HCEC 1CT (cell line): ENCODE results near the gene DNMT1.
"Not testable (repeated sequence)": the region's sequence is repeated elsewhere in the genome, so short reads cannot be mapped to it uniquely, and the experiment has no call there.

Source experiments
- DNase-seq: peaks from one replicate; pipeline ENCODE4 v3.0.0-alpha.2; 2017

DNMT1 gene

DNA sequence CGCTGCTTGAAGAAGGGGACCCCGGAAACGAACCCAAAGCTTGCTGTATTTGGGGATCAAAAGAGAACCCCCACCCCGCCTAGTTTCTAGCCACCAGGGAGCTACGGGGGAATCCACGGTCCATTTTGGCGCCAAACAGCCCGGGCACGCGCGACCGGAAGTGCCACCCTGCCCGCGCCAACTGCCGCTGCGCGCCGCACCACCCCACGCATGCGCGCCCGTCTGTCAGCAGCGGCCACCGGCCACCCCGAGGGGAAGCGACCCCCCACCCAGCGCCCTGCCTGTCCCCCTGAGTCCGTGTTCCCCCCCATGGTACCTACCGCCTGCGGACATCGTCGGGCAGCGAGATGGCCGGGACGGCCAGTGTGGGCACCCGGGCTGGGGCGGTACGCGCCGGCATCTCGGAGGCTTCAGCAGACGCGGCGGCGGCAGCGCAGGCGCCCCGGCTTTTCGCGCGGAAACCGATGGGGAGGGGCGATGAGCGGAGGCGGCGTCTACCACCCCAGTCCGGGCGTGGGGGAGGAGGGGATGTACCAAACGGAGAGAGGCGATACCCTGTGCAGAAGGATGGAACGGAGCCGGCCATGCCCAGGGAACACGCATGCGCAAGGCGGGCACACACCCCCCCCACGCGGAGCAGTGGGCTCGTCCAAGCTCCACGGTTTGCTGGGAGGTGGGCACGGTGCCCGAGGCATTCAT, at the start of gene DNMT1:
Gene DNMT1 (minus strand): TSS at position 454 of the 699 bp plus-strand sequence. CDS start 54 bp downstream, at position 400.
- DNase-seq: peak; percentile 98

GRCh38 chr19:10243606-10244005, 48.9 kb upstream of the DNMT1 start:
- no peak for DNase-seq

- DNase-seq: not testable (repeated sequence)
Observed at GRCh38 chr19:10241826-10242449, 47.2 kb upstream of the DNMT1 start.

DNA sequence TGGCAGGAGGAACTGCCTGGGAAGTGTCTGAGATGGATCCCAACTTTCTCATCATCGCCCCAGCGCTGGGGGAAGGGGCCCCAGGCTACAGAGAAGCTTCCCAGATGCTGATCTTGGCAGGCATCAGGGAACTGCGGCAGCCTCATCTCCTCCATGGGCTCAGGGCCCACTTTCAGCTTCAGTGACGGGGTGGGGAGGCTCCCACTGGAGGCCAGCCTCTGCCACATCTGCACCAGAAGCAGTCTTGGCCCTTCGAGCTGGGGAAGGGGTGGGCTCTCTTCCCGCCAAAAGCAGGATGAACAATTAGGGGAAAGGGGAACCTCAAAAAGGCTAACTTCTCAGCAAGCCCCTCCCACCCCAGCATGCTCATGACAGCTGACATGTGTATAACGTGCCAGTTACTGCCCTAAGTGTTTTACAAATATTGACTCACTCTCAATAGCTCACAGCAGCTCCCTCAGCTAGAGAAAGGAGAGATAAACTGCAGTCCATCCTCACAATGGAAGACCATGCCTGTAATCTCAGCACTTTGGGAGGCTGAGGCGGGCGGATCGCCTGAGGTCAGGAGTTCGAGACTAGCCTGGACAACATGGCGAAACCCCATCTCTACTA, 43.5 kb upstream of the DNMT1 start:
- peak; percentile 67 for DNase-seq

DNA sequence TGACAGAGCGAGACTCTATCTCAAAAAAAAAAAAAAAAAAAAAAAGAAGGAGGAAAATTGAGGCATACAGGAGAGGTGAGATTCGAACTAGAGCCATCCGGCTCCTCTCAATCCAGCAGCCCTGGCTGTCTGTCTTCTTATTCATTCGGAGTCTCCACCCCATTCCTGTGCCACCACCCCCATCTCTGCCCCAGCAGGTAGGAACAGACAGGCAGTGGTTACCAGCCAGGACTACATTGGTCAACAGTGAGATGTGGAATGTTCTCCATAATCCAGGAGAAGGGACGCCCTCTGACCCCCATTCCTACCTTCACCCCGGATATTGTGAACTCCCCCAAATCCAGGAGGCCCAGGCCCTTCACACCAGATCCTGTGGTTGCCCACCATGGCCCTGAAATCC, 42.9 kb upstream of the DNMT1 start:
- no peak for DNase-seq

DNA sequence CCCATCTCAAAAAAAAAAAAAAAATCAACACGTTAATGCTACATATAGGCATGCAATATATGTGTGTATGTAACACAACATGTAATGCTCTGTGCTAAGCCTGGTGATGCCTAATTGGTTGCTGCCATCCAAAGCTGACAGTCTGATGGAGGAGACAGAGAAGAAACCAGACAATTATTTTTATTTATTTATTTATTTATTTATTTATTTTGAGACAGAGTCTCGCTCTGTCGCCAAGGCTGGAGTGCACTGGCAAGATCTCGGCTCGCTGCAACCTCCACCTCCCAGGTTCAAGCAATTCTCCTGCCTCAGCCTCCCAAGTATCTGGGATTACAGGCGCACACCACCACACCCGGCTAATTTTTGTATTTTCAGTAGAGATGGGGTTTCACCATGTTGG, 40.7 kb upstream of the DNMT1 start:
- DNase-seq: not testable (repeated sequence)

DNA sequence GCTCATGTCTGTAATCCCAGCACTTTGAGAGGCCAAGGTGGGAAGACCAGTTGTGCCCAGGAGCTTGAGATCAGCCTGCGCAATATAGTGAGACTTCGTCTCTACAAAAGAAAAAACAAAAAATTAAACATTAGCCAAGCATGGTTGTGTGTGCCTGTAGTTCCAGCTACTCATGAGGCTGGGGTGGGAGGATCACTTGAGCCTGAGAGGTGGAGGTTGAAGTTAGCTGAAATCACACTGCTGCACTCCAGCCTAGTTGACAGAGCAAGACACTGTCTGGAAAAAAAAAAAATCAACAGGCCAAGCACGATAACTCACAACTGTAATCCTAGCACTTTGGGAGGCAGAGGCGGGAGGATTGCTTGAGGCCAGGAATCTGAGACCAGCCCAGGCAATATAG, 40.2 kb upstream of the DNMT1 start:
- no peak for DNase-seq

- DNase-seq: no peak
Observed at GRCh38 chr19:10233946-10234345, 39.2 kb upstream of the DNMT1 start.

- no peak for DNase-seq
Observed at GRCh38 chr19:10231612-10232228, 37.0 kb upstream of the DNMT1 start.

- DNase-seq: peak; percentile 58
Observed at GRCh38 chr19:10230861-10231611, 36.3 kb upstream of the DNMT1 start, which contains the start of gene S1PR2. TSS of gene S1PR2 (minus strand) at chr19:10231331. CDS start at chr19:10224905, 6,426 bp downstream.

DNA sequence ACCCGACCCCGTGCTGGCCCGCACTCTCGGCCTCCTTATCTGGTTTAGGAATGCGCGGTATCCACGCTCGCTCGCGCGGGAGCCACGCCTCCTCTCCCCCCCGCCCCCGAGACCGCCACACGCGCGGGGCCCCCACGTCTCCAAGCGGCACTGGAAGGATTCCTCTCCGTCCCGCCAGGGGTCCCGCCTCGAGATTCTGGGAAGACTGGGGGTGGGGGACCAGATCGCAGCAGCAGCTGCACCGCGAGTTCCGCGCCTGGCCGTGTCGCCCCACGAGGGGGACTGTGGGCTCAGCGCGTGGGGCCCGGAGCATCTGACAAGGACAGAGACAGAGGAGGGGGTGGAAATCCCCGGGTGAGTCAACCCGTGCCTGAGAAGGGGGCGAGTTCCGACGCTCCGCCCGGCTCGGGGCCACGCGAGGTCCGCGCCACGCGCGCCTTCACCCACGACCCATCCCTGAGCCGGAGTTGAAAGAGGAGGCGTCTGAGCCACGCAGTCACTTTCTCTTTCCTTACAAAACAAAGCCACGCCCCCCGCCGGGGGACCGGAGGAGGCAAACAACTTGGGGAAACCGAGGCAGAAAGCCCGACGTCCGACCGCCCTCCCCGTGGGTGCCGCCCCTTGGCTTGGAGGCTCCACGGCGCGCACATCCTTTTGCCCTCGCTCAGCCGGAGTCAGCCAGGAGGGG, 35.6 kb upstream of the DNMT1 start:
- DNase-seq: no peak

DNA sequence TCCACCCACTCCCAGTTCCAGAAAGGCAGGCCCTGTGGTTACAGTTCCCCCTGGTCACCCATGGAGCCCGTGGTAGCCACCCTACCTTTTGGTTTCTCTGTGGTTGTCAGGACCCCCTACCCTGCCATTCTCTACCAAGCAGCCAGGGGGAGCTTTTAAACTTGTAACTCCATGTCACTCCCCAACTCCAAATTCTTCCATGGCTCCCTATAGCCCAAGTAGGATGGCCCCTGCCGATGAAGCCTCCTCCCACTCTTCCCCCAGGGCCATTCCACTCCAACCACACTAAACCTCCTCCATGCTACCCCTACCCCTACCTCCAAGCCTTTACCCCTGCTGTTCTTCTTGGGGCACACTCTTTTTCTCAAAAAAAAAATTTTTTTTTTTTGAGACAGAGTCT, 34.2 kb upstream of the DNMT1 start:
- DNase-seq: peak; percentile 38

GRCh38 chr19:10228393-10228792, 33.6 kb upstream of the DNMT1 start:
- no peak for DNase-seq

DNA sequence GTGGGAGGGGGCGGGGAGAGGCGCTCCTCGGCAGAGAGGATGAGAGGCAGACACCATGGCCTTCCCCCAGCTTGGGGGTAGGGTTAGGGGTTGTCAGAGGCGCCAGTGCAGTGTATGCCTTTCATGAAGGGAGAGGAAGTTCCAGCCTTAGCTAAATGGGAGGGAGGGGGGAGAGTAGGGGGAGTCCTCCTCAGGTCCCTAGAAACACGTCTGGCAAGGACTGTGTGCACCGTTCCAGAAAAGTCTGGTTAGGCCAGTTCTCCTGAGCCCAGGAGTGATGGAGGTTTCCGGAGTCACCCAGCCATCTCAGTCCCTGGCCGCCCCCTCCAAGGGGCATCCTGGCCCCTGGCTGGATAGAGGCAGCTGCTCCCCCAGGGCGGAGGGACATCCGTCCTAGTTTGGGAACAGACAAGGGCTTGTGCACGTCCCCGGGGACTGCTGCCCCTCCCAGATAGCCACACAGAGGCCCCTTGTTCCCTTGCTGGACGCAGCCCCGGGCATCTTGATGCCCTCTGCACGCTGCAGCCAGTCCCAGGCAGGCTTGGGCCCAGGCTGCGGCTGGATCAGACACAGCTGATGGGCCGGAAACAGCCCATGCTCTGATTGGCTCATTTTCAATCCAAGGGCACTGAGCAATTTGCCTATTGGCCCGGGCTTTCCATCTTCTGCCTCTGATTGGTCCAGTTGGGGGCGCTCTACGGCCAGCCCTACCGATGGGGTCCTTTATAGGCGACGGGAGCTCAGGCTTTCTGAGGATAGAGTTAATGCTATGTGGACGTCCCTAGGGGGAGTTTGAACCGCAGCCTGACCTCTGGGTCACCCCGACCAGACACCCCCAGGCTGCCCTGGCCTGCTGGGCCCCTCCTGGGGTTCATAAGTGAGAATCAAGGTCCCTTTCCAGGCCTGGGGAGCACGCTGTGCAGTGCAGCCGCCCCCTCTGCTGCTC, 32.5 kb upstream of the DNMT1 start:
- DNase-seq: peak; percentile 38

DNA sequence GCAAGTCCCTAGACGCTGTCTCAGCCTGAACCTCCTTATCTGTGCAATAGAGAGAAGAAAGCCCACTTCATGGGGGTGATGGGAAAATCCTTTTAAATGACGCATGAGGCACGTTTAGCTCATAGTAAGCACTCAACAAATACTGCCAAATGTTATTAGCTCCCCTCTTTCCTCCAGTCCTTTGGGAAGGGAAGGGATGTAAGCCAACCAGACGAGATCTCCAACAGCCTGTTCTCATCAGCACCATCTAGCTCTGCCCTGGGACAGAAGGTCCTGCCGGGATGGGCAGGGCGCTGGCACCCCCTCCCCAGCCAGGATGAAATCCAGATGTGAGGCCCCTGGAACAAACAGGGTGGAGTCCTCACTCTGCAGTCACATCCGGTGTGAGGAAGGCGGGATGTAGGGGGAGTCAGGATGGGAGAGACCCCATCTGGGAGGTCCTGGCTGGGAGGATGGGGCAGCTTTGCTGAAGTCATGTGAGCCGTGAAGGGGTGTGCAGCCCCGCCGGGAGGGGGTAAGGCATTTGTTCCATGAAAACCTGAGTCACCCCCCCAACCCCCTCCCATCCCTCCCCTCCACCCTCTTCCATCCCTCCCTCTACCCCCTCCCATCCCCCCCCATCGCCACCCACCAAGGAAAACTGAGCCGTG, 31.7 kb upstream of the DNMT1 start:
- DNase-seq: peak; percentile 81

DNA sequence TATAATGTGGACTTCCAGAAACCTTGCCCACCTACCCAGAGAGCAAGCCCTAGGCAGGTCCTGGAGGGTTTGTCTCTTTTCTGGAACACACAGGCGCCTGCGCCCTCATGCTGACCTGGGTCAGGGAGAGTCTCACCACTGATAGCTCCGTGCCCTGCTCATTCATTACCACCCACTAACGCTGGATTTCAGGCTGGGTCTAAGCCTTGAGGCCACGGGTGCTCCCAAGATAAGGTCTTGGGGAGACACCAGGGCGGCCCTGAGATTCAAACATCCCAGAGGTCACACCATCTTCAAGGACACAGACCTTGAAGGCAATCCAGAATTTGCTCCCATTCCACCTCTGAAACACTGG, 31.2 kb upstream of the DNMT1 start:
- DNase-seq: no peak

DNA sequence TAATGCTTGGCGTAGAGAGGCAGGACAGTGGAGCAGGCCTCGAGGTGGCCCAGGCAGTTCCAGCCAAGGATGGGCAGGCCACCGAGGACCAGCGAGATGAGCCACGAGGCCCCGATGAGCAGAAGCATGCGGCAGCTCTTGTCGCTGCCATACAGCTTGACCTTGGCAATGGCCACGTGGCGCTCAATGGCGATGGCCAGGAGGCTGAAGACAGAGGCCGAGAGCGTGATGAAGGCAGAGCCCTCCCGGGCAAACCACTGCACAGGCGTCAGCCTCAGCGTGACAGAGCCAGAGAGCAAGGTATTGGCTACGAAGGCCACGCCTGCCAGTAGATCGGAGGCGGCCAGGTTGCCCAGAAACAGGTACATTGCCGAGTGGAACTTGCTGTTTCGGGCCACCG, 29.6 kb upstream of the DNMT1 start:
- DNase-seq: no peak

DNA sequence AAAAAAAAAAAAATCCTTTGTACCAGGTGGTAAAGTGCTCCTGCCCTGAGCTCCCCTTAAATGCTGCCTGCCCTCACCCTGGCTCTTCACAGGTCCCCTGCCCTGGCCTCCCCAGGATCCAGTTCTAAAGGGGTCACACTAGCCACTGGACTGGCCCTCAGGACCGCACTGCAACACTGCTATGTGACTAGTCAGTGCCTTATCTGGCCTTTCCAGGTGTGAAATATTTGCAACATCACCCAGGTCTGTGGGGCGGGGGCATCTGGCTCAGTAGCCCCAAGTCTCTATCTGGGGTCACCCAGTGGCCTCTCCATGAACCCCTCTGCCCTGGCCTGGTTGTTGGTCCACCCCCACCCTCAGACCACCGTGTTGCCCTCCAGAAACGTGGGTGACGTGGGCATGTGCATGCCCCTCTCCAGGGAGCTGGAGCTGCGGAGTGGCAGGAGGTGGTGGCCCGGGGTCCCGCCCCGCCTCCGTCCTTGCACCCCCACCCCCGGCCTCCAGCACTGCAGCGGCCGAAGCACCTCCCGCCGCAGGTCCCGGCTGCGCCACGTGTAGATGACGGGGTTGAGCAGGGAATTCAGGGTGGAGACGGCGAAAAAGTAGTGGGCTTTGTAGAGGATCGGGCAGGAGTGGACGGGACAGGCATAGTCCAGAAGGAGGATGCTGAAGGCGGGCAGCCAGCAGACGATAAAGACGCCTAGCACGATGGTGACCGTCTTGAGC, 28.9 kb upstream of the DNMT1 start:
- DNase-seq: no peak

DNA sequence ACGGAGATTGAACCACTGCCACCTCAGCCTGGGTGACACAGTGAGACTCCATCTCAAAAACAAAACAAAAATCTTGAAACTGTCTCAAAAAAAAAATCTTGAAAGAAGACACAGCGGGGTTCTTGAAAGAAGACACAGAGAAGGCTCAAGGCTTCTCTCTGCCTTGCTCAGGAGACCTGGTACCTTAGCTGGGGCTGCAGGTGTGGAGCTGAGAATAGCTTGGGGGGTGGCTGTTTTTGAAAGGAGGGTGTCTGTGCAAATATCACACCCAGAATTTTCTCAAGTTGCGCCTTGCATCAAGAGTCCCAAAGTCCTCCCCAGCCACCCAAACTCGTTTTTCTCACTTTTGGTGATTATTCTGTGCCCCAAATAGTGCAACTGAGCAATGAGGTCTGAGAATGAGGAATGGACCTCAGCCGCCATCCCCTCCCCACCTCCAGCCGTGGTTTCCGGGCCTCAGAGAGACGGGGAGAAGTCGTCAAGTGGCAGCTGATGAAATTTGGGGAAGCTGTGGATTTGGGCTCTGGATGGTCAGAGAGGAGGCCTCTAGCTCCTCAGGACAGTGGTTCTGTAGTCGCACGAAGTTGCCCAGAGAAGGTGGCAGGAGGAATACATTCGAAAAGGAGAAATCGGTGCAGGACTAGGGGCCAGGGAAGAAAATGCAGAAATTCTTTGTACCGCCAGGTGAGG, 27.6 kb upstream of the DNMT1 start:
- no peak for DNase-seq
